HCEC 1CT (cell line): ENCODE data around the gene HES7.

Experiments
- DNase-seq: peaks from one replicate; pipeline ENCODE4 v3.0.0-alpha.2; 2017

The HES7 gene

GRCh38 chr17:8155231-8155995, 31.5 kb upstream of the HES7 start:
- no peak for DNase-seq

DNA sequence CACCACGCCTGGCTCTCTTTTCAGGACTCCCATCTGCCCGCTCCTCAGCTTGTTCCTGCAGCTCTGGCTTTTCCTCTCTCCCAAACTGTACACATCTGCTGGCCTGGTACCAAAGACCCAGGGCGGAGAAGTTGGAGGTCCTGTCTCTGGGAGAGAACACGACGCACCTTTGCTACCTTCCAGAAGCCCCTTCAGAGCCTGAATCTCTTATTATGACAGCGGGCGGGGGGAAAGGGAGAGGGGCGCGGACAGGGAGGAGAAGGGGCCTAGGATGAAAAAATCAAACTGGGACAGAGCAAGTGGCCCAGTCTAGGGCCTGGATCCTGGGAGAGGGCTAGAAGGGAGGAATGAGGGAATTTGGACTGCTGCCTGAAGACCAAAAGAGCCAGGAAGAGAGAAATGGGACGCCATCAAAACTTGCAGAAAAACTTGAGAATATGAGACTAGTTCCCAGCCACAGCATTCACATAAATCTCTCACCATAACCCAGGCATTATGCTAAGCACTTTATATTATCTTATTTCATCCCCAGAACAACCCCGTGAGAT, 30.8 kb upstream of the HES7 start:
- no peak for DNase-seq

- DNase-seq: peak; percentile 96
Observed at GRCh38 chr17:8153957-8154607, 30.2 kb upstream of the HES7 start.

- peak; percentile 93 for DNase-seq
Observed at GRCh38 chr17:8153525-8153956, 29.6 kb upstream of the HES7 start.

DNA sequence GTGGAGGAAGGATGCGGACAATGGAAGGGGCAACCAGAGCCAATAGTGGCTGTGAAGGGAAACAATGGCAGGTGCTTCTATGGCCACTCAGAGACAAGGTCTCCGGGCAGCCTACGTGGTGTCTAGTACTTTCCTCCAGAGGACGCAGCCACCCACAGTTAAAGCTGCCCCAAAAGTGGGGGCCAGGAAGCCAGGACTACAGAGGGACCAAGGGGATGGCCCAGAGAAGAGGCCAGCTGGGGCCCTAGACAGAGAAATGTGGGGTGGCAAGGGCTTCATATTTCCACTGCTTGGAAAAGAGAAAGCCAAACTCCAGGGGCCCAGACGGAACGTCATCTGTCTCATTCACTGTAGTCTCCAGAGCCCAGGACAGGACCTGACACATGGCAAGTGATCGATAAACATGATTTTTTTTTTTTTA, 29.1 kb upstream of the HES7 start:
- DNase-seq: no peak

GRCh38 chr17:8152112-8152775, 28.3 kb upstream of the HES7 start, which contains the start of gene PER1:
PER1 (minus strand) TSS chr17:8152404; CDS start chr17:8150706, 1,698 bp downstream.
- peak; percentile 97 for DNase-seq

GRCh38 chr17:8151641-8152111, 27.8 kb upstream of the HES7 start:
- peak; percentile 61 for DNase-seq

DNA sequence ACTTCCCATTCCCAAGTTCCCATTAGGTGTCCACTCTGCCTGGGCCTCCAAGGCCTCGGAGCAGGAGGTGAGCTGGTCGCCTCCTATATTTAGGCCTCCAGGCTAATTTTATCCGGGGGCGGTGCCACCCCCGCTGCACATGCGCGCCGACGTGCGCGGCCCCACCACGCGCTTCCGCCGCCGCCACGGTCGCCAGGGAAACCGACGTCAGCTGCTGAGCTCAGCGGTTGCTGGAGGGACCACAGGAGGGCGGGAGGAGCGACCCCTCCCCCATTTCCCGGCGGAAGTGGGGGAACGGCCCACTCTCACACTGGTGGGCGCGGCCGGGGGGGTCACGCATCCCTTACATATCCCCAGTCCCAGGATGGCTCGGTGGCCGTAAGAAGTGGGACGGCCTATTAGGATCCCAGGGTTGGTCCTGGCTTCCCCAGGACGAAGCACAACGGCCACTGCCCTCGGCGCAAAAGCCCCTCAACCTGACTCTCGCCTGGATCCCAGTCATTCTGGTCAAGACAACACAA, 27.3 kb upstream of the HES7 start:
- peak; percentile 85 for DNase-seq

DNA sequence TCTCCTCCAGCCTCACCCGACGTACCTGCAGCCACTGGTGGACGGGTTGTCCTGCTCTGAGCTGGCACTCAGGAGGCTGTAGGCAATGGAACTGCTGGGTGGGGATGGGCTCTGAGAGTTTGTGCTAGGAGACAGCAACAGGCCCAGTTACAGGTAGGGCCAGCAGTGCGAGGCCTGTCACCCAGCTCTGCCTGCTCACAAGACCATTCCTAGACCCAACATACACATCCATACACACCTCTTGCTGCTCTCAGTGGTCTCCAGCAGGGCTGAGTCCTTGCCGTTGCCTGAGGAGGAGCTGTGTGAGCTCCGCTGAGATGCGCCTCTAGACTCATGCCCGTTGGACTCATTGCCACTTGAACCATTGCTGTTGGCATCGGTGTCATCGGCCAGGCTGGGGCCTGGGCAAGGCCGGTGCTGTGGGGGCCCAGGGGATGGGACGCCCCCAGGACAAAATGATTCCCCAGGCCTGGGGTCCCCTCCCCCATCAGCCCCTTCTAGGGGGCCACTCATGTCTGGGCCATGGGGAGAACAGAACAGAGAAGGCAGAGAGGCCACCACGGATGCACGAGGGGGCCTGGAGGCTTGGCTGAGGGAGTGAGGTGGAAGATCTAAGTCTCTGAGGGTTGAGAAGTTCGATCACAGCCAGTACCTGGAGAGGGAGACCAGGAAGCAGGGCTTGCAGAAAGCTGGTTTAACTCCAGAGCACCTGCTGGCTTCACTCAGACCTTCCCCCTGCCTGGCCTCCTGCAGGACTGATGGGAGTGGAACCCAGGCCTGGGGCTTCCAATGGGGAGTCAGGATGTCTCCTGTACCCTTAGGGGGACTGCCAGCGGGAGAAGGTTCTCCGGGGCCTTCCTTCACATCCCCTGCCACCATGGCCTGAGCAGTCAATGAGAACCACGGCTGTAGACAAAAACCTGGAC, 26.6 kb upstream of the HES7 start:
- no peak for DNase-seq

- DNase-seq: no peak
Observed at GRCh38 chr17:8149419-8150193, 25.7 kb upstream of the HES7 start.

- no peak for DNase-seq
Observed at GRCh38 chr17:8148560-8148959, 24.7 kb upstream of the HES7 start.

GRCh38 chr17:8147805-8148404, 24.0 kb upstream of the HES7 start:
- DNase-seq: no peak

DNA sequence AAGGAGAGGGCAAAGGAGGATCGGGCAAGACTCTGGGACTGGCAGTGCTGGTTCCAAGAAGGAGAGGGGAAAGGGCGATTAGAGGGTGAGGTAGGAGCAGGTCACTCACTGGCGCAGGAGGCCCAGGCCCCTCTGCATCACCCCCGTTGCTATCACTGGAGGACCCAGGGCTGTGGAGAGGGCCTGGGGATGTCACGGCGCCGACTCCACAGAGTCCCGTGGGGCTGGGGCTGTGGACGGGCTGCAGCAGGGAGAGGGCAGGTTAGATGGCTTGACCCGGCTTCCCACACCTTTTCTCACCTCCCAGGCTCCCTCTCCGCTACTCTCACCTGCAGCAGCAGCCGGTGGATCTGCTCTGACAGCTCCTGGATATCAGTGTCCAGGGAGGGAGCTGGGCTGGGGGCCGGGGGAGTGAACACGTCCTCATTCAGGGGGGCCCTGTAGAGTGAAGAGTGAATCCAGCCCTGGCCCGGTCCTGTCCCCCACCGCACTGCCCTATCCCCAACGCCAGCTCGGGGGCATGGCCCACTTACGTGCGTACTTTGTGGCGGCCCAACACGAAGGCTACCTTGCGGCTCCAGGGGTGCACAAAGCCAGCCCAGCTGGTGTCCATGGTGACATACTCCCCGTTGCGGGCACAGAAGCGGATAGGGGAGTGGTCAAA, 23.4 kb upstream of the HES7 start:
- DNase-seq: no peak

GRCh38 chr17:8146381-8147140, 22.7 kb upstream of the HES7 start:
- DNase-seq: no peak

DNA sequence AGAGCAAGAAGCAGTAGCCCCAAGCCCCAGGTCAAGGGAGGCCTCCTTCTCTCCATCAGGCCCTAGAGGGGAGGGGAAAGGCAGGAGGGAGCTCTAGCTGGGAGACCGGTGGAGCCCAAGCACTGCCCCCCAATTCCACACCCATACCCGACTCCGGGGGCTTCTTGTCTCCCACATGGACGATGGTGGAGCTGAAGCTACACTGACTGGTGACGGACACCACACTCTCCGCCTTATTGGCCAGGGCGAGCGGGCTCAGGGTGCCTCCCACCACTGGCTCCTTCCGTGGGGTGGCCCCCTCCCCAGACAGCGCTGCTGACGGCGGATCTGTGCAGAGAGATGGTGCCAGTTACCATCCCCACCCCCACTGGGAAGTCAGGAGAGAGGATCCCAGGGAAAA, 21.9 kb upstream of the HES7 start:
- no peak for DNase-seq

- no peak for DNase-seq
Observed at GRCh38 chr17:8144401-8145231, 20.7 kb upstream of the HES7 start.

GRCh38 chr17:8143581-8144400, 19.9 kb upstream of the HES7 start:
- DNase-seq: no peak
